Stimulated activated CD8-positive, alpha-beta memory T cell treated with anti-CD3 and anti-CD28 coated beads, Interleukin-12 subunit alpha, Interleukin-12 subunit beta, amount 100 ng/mL, for 1 hour (primary cell): Measurements from ENCODE around the gene VIPAS39.

Source experiments
- DNase-seq: peaks from one replicate; pipeline ENCODE4 v3.0.0-alpha.2; 2020; ENCODE audit warnings: low read depth

The VIPAS39 gene

DNA sequence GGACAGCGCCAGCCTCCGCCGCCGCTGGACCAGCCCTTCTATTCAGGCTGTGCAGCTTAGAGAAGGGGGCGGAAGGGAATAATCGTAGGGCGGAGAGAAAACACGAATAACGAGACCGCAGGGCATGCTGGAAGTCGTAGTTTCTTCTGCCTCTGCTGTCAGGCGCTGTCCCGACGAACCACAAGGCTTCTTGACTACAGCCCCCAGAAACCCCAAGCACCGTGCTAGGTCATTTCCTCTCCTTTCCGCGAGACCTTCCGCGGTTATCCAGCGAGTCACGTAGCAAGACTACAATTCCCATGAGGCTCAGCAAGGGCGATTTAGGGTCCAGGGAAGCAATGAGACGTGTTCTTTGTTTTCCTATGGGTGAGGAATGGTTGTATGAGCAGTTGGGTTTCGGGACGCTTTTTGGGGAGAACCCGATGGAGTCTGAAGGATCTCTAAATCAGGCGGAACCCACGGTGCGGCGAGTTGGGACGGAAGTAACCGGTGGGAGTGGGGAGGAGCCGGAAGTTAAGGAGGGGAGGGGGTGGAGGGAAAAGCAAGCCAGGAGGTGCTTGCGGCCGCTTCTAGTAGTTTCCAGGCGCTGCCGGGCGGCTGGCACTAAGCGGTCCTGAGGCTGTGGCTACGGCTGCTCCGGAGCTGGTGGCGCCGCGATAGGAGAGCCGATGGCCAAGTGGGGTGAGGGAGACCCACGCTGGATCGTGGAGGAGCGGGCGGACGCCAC is at the start of gene VIPAS39, which contains the start of gene AHSA1:
VIPAS39 (minus strand) TSS at position 80 of the 727 bp plus-strand sequence. CDS start 3,499 bp downstream, outside the sequence.
AHSA1 (plus strand) TSS at position 572 of the 727 bp plus-strand sequence; CDS start at position 669, 97 bp downstream.
- DNase-seq, result peak; percentile 89

DNA sequence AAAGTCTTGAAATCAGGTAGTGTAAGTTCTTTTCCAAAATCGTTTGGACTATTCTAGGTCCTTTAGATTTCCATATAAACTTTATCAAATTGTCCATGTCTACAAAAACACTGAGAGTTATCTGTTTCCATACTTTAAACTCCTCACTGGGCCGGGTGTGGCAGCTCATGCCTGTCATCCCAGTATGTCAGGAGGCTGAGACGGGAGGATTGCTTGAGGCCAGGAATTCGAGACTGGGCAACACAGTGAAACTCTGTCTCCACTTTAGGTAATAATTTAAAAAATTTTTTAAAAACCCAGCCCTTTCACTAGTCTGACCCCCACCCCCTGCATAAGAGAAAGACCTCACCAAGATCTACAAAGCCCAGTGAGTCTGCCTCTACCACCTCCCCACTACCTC is 47.6 kb upstream of the VIPAS39 start:
- DNase-seq, result no peak

DNA sequence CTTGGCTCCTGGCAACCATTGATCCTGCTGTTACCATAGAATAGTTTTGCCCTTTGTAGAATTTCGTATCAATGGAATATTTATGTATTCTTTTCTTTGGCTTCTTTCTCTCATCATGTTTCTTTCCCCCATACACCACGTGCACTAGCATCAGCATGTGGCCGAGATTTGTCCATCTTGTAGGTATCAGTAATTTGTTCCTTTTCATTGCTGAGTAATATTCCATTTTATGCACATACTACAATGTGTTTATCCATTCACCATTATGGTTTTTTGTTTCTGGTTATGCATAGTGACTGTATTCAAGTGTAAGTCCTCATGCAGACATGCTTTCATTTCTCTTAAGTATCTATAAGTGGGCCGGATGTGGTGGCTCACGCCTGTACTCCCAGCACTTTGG is 45.7 kb upstream of the VIPAS39 start:
- no peak for DNase-seq

DNA sequence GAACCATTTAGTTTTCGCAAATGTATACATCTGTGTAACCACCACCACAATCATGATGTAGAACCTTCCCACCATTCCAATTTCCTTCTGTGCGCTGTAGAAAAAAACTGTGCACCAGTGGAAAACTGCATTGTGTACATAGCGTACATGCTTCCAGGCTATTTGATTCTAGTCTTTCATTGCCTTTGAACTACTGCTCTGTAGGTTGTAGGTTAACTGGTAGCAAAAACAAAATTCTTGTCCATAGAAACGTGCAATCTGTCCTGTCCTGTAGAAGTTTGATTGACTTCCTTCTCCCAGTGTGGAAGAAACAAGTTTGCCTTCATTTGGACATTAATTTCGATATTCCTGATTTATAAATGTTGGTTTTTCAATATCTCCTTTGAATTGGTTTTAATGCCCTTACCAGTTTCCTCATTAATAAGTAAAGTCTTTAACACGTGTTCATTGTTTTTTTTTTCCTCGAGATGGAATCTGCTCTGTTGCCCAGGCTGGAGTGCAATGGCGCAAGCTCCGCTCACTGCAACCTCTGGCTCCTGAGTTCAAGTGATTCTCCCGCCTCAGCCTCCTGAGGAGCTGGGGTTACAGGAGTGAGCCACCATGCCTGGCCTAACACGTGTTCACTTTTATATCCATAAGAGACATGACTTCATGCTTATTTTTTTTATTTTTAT is 44.8 kb upstream of the VIPAS39 start:
- no peak for DNase-seq

DNA sequence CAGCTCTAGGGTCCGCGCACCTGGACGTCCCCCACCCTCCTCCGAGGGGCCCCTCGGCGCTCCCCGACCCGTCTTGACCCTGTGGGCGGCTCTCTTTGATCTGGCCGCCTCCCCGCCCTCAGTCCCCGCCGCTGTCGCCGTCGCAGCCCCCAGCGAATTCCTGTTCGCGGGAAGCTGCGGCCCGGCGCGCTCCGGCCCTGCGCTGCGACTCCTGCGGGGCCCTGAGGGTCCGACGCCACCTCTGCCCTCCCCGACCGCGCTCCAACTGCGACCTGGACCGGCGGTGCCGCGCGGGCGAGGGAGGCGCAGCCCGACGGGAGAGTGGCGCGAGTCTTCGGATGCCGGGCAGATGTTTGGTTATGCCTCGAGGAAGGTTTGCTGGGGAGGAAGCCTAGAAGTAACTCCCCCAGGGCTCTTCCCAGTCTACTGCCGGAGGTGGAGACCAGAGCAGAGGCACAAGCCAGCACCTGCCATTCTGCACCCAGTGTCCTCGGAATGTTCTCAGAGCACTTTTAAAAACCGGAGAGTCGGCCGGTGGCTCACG is 41.7 kb upstream of the VIPAS39 start:
- DNase-seq, result no peak

DNA sequence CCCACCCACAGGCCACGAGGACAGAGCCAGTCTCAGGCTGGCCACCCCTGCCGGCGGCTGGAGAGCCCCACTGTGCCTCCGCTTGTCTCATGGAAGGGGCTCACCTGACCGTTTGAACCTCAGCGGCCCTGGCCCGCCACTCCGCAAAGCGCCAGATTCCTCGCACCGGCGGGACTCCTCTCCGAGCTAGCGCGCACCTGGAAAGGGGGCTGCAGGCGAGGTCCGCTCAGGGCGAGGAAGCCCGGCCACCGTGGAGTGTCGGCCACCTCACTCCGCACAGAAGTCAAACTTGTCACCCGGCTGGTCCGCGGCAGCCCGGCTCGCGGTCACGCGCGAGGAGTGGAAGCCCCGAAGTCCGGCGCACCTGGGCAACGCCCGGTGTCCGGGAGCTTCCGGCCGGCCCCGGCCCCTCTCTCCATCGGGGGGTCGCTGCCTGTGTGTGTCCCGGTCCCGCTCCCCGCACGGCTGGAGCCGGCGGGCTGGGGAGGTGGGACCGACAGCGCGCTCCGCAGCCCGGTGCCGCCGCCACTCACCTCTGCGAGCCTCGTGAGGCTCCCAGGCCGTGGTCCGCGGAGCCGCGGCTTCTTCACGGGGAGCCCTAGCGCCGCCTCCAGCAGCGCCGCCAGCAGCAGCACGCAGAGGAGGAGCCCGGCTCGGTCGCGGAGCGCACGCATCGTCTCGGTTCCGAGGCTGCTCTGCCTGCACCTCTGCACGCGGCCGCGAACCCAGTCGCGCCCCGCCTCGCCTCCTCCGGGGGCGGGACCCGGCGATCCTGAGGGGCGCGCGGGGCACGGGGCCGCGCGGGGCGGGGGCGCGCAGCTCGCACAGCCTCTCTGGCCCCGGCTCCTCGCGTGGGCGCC is 40.9 kb upstream of the VIPAS39 start, which contains the start of gene ISM2:
ISM2 (minus strand) TSS at position 697 of the 860 bp plus-strand sequence; CDS start at position 674, 23 bp downstream.
- DNase-seq, result peak; percentile 9

DNA sequence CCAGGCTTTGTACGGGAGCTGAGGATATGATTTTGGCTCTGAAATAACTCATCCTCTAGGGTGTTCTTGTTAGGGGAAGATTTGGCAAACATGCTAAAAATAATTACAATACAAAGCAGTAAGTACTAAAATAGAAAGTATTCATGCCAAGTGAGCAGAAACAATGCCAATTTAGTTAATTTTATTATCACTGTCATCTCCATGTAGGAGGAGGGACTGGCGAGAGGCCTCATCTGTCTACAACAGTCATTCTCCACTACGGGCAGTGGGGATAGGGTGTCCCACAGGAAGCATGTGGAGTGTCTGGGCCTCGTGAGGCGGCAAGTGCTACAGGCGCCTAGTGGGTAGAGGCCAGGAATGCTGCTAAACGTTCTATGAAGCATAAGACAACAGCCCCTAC is 37.9 kb upstream of the VIPAS39 start:
- DNase-seq, result no peak

DNA sequence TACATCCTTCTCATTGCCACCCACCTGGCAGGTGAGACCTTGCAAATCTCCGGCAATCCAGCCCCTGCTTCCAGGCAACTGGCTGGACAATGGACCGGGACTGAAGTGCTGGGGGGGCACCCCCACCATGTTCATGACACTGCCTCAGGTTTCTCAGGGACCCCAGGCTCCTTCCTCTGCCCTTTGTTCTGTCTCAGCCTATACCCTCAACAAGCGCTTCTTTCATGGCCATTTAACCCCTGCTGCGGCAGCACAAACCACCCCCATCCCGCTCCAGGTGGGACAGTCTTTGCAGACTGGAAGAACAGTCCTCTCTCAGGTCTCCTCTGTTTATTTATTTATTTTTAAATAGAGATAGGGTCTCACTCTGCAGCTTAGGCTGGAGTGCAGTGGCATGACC is 33.7 kb upstream of the VIPAS39 start:
- no peak for DNase-seq

DNA sequence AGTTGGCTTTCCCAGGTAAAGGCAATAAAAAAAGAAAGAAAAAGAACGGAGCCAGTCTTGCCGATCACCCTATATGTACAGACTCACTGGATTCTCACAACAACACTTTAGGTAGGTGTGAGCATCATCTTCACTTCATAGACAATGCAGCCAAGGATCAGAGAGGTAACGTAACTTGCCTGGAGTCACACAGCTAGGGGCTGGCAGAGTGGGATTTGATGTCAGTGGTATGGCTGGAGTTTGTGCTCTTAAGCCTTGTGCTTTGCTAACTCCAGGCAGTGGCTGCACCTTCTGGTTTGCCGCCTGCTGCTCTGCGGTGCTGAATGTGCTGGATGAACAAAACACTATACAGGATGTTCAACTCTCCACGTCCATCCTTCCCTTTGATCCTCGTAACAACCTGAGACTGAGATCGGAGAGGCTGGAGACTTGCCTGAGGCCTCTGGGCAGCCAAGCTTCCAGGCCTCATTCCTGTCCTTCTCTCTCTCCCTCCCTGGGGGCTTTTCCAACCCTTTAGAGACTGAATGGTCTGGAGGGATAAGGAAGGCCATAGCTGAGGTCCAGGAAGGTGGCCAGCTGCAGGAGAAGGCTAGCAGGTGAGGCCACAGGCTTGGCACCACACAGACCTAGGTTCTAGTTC is 33.1 kb upstream of the VIPAS39 start:
- DNase-seq, result no peak

DNA sequence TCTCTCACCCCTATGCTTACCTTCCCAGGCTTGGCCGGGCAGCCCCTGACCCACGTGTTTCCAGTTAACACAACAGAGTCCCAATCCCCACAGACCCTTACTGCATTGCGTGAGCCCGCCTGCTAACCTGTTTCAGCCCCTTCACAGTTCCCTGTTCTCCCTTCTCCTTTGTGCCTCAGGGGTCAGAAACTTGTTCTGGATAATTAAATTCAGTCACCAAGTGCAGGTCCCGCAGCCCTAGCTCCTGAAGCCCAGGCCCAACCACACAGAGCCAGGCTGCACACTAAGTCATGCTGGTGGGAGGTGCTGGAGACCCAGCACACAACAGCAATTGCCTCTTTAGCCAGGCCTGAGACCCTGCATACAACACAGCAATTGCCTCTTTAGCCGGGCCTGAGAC is 31.6 kb upstream of the VIPAS39 start:
- no peak for DNase-seq

DNA sequence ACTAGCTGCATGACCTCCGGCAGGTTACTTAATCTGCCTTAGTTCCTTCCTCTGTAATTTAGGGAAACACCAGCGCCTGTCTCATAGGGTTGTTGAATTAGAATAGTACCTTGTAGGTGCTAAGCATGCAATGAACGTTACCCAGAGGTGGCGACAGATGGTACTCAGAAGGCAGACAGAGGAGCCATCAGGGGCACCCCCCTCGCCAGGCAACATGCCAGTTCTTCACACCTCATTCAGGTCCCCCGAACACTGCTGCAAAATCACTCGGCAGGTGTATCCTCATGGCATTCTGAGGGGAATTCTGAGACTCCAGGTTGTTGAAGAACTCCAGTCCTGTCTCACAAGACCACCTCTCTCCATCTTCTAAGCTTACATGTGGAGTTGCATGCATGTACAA is 31.2 kb upstream of the VIPAS39 start:
- DNase-seq, result no peak

DNA sequence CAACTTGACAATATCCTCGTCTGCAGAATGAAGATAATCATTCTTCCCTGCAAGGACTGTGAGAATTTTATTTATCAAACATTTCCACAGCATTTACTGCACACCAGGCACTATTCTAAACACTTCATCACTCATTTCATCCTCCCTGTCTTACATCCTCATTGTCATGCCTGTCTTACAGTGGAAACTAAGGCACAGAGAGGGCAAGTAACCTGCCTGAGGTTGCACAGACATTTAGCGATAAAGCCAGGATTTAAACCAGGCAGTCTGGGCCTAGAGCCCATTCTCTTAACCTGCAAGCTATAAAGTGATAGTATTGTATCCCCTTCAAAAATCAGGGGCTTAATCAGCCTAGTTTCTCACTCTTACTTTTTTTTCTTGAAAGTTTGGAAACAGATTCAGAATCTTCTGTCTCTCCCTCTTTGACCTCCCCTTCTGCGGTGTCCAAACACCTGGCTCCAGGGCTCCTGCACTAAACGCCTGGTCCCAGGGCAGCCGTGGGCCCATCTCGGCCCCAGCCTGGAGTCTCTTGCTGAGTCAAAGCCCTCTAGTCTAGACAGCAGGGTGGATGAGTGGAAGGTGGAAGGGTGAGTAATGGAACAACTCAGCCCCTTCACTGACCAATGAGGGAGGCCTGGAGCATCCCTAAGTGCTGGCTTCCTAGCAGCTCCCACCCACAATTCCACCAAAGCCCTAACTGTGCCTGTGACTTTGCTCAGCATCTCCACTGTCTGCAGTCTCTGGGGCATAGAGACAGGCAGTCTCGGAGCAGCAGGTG is 28.7 kb upstream of the VIPAS39 start:
- no peak for DNase-seq

DNA sequence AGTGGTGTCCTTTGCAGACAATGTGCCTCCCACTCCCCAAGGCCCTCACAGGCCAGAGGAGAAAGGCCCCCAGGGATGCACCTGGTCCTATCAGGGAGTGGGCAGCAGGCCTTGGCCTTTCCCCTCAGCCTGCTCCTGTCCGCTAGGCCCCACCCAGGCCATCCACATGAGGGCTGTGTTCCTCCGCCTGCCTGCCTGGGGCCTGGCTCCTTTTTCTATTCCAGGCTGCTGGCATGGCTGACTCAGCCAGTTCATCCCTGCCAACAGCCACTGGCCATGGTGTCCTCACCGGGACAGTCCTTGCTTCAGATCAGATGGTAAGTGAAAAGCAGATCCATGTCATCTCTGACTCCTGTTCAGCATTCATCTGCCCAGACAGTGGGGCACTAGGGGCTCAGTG is 27.9 kb upstream of the VIPAS39 start:
- DNase-seq, result no peak

DNA sequence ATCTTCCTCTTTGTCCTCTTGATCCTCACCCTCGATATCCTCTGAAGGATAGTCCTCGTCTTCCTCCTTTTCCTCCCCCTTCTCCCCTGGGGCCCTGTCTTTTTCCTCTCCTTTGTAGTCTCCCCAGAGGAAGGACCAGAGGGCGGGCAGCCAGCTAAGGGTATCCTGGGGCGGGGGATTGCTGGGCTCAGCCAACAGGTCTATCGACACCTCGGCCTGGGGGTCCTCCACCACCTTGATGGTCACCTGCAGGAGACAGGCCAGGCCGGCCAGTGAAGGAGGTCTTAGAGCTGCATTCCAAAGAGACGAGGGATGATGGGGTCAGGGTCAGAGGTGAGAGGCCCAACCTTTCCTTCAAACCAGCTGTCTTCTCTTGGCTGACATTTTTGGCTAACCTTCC is 25.0 kb upstream of the VIPAS39 start:
- DNase-seq, result no peak

DNA sequence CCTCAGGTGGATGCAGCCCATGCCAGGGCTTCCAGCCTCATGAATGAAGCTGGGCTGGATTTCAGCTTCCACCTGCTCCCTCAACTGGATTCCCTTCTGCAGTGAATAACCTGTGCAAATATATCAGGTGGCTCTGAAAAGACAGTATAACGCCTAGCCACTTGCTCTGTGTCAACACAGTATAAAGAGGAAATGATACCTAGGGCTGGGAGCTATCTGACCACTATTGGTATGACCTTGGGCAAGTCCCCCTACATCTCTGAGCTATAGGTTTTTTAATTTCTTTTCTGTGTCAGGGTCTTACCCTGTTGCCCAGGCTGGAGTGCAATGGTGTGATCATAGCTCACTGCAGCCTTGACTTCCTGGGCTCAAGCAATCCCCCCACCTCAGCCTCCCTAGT is 21.4 kb upstream of the VIPAS39 start:
- no peak for DNase-seq

DNA sequence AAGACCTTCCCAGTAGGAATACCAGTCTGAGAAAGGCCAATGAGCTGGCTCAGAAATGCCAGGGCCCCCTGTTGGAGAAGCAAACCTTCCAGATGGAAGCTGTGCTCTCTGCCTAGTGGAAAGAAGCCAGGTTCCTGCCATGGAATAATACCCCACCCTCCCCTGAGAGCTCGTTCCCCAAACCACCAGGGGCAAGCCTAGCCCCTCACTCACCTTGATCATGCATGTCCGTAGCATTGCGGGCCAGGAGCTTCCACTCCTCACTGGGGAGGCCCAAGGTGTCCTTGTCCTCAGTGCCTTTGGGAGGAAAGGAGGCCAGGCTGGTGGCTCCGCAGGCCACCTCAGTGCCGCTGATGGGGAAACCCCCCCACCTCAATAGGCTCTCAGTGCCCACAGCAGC is 20.6 kb upstream of the VIPAS39 start:
- DNase-seq, result no peak

DNA sequence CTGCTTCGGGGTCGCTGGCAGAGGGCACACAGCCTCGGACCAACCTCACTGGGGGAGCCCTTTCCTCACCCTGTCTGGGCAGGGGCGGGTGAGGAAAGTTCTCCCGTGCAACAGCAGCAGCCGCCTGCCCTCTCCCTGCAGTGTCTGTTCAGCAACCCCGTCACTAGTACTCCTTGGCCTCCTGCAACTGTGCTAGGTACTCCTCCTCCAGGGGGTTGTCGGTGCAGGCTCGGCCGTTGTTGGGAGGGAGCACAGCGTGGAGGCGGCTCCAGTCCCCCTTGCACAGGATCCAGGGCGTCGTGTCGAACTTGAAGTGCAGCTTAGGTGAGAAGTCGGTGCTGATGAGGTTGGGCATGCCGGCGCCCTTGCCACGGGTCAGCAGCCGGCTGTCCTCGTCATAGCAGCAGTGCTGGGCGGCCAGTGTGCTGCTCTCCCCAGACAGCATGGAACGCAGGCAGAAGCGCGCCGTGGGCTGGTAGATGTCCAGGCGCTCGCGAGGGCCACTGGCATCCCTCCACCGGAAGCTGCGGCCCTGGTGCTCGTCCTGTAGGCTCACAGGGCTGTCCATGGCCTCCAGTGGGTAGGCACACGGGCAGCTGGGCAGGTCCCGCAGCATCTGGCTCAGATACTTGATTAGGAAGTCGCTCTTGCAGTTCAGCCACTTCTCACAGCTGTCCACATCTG is 18.2 kb upstream of the VIPAS39 start:
- DNase-seq, result no peak

DNA sequence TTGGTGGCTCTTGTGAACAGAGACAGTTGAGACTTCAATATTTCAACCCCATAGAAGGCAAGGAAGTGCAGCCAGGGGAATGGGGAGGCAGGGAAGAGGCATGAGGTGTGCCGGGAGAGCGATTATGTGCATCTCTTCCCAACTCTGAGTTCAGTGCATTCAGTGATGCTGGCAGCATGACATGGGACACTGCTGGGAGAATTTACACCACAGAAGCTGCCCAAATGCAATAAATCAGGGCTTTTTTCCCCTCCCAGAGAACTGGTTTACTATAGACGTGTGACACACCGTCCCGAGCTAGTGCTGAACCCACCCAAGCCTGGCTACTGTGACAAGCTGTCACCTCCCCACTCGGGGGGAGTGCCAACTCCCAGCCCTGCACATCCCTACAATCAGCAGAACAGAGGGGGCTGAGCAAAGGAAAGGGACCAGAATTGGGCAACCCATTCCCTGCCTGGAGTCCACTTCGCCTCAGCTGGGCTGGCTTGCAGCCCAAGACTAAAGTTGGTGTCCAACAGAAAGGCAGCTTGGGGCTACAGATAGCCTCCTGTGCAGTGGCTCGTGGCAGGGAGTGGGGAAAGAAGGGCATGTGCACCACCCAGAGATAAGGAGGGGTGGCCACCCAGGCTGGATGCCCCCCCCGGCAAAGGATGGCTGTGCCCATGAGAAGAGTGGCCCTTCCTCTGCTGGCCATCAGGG is 17.2 kb upstream of the VIPAS39 start:
- DNase-seq, result no peak

DNA sequence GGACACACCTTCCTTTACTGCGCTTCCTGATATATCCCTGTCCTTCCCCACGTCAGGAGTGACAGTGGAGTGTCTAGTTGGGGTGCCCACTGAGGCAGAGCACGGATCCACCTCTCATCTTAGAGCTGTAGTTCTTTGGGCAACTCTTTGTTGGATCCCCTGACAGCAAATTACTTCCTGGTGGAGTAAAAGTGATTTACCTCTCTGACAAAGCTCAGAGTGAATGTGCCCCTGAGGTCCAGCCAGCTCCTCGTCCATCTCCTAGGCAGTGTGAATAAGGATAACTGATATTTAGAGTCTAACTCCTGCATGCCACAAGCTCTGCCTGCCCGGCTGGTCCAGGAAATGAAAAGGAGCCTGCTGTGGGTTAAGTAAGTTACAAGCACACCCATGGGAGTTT is 16.5 kb upstream of the VIPAS39 start:
- no peak for DNase-seq
